GM12878 (cell line): ENCODE measurements around the gene OR2V1. TPM values are rescaled to one million over a fixed set of nuclear protein-coding genes. Genes with fewer than 3 reads are reported as not detected.

Experiments used
- ATAC-seq: fragments of 200-7000 bp; cut with Tn5 transposase; 3 replicates; pipeline ENCODE4 v1.9.1; 2020; ENCODE audit warnings: mild to moderate bottlenecking, moderate library complexity
- BruUV-seq: library from RNA; stranded (reverse); fragments of 400-500 nt; replicated peaks from 2 replicates; lab custom pipeline; 2021; lab: Mats Ljungman, UMichigan
- CTCF ChIA-PET: fragments of 300-600 bp; sonication (Branson Sonifier 250); formaldehyde crosslinking; extraction: SDS; loops from one replicate; lab custom pipeline; 2021; ENCODE audit warnings: inconsistent platforms; lab: Yijun Ruan, JAX
- POLR2A ChIA-PET: fragments of 350-600 bp; formaldehyde crosslinking; extraction: SDS; loops from one replicate; lab custom pipeline; 2021; ENCODE audit warnings: inconsistent platforms; lab: Charles Lee
- RAD21 ChIA-PET: fragments of 300-600 bp; sonication (Branson Sonifier 250); formaldehyde crosslinking; loops from one replicate; lab custom pipeline; 2023; ENCODE audit warnings: antibody characterized with exemption; ENCODE audit not compliant: unreplicated experiment; lab: Charles Lee
- SMC1A ChIA-PET: fragments of 300-600 bp; sonication (Branson Sonifier 250); formaldehyde crosslinking; loops from one replicate; lab custom pipeline; 2023; ENCODE audit not compliant: unreplicated experiment, uncharacterized antibody; lab: Charles Lee
- DNase-seq: peaks from one replicate; pipeline ENCODE4 v3.0.0-alpha.2; 2011; ENCODE audit warnings: low read depth, low spot score
- FAIRE-seq: peaks from 3 replicates; lab custom pipeline; 2011; peaks lifted over from hg19 to GRCh38; lab: Jason Lieb, UNC
- H2AFZ ChIP-seq: 2 replicates; pipeline ENCODE4 v1.6.0; 2011; ENCODE audit warnings: low read depth, low read length, control low read depth; ENCODE audit not compliant: control insufficient read depth
- H3K27ac ChIP-seq: 2 replicates; pipeline ENCODE4 v1.5.1; 2011; ENCODE audit warnings: control low read depth; ENCODE audit not compliant: control insufficient read depth, insufficient read depth
- H3K27me3 ChIP-seq, 2 experiments: replicated peaks in 1 of 2; 2 replicates each; pipeline versions ENCODE4 v1.6.0 to v1.6.1; 2011; ENCODE audit warnings: low read length in 1 of 2; ENCODE audit not compliant: control insufficient read depth in 2 of 2, insufficient read depth in 2 of 2
- H3K36me3 ChIP-seq, 2 experiments: 2 replicates each; pipeline ENCODE4 v1.5.1; 2011; ENCODE audit warnings: low read length in 1 of 2; ENCODE audit not compliant: control insufficient read depth in 2 of 2, insufficient read depth in 2 of 2
- H3K4me1 ChIP-seq: 2 replicates; pipeline ENCODE4 v1.6.1; 2011; ENCODE audit warnings: mild to moderate bottlenecking, low read length, moderate library complexity, mixed read lengths; ENCODE audit not compliant: control insufficient read depth, insufficient read depth
- H3K4me2 ChIP-seq: 2 replicates; pipeline ENCODE4 v1.6.0; 2011; ENCODE audit warnings: control low read depth; ENCODE audit not compliant: control insufficient read depth, insufficient read depth
- H3K4me3 ChIP-seq: fragments of 200-600 bp; sonication (generic); 2 replicates; pipeline ENCODE4 v1.5.1; 2016
- H3K79me2 ChIP-seq: 2 replicates; pipeline ENCODE4 v1.6.0; 2011; ENCODE audit warnings: low read length; ENCODE audit not compliant: control insufficient read depth, insufficient read depth
- H3K9ac ChIP-seq: 2 replicates; pipeline ENCODE4 v1.8.0; 2011; ENCODE audit warnings: low read length, control low read depth, mixed read lengths; ENCODE audit not compliant: control insufficient read depth, insufficient read depth
- H3K9me3 ChIP-seq: replicated peaks from 3 replicates; pipeline ENCODE4 v1.5.1; 2011; ENCODE audit warnings: mild to moderate bottlenecking, low read length; ENCODE audit not compliant: control insufficient read depth, insufficient read depth
- H4K20me1 ChIP-seq: 2 replicates; pipeline ENCODE4 v1.6.0; 2011; ENCODE audit not compliant: control insufficient read depth, insufficient read depth
- ASH2L ChIP-seq: fragments of 300-600, 200-600 bp; sonication (generic); IDR thresholded peaks from 2 replicates; pipeline ENCODE4 v1.6.1; 2017; ENCODE audit warnings: low read depth, mild to moderate bottlenecking, borderline replicate concordance
- DPF2 ChIP-seq: fragments of 450-650 bp; IDR thresholded peaks from 2 replicates; pipeline ENCODE4 v1.6.1; 2017; ENCODE audit warnings: mild to moderate bottlenecking
- FOXM1 ChIP-seq: IDR thresholded peaks from 2 replicates; pipeline ENCODE4 v1.6.1; 2012; ENCODE audit warnings: low read depth, mild to moderate bottlenecking, inconsistent platforms, low read length, moderate library complexity
- HCFC1 ChIP-seq: fragments of 150-350 bp; IDR thresholded peaks from 2 replicates; pipeline ENCODE4 v1.6.1; 2014; ENCODE audit warnings: low read length
- KAT2A ChIP-seq: conservative IDR thresholded peaks from 2 replicates; pipeline ENCODE4 v1.6.1; 2011; ENCODE audit warnings: low read depth, low read length; ENCODE audit not compliant: control insufficient read depth
- MTA2 ChIP-seq: fragments of 450-650 bp; IDR thresholded peaks from 2 replicates; pipeline ENCODE4 v1.6.1; 2016; ENCODE audit warnings: low read depth, mild to moderate bottlenecking, moderate library complexity
- NFYA ChIP-seq: IDR thresholded peaks from 2 replicates; pipeline ENCODE4 v1.6.1; 2011; ENCODE audit warnings: low read depth, mild to moderate bottlenecking, low read length, improper control_type of control experiment, borderline replicate concordance
- RBBP5 ChIP-seq: fragments of 200-600 bp; sonication (generic); conservative IDR thresholded peaks from 2 replicates; pipeline ENCODE4 v1.6.1; 2016
- SMC3 ChIP-seq: IDR thresholded peaks from 2 replicates; pipeline ENCODE4 v1.6.1; 2011; ENCODE audit warnings: low read length, improper control_type of control experiment, borderline replicate concordance
- YY1 ChIP-seq: IDR thresholded peaks from 2 replicates; pipeline ENCODE4 v1.6.1; 2011; ENCODE audit warnings: low read depth, mild to moderate bottlenecking, low read length
- WGBS: methylation state at CpG from one replicate; pipeline ENCODE4 v1.1.6; 2016; ENCODE audit warnings: low lambda C conversion rate; ENCODE audit not compliant: insufficient replicate concordance, insufficient coverage; ENCODE audit errors: missing lambda C conversion rate; 5-methylcytosine and 5-hydroxymethylcytosine counted together
- in situ Hi-C: fragments of 300-500 bp; cut with MboI; formaldehyde crosslinking; loops from 9 replicates; pipeline ENCODE4 v1.14.3; 2018; ENCODE audit warnings: mixed read lengths
- intact Hi-C: fragments of 100-400 bp; cut with micrococcal nuclease; formaldehyde crosslinking; loops from one replicate; pipeline ENCODE4 v1.14.2; 2022; ENCODE audit not compliant: unreplicated experiment
- polyA plus RNA-seq, 11 experiments: library from polyadenylated mRNA; depleted of rRNA in 4 of 11; unstranded in 6 of 11; stranded (reverse) in 5 of 11; fragments of >200 nt; fragmentation: Nextera tagmentation in 4 of 11; fragmentation: Illumina TruSeq in 1 of 11; extraction: Ambion mirVana in 4 of 11; extraction: Trizol in 1 of 11; gene quantifications; 1 replicate in 1 of 11; 2 replicates in 10 of 11; pipeline versions ENCODE4 v1.2.1 to v1.2.3, GENCODE V29; 2011 to 2016; ENCODE audit warnings: inconsistent platforms in 2 of 11, missing spikeins in 2 of 11, low read depth in 1 of 11
- total RNA-seq, 4 experiments: library from RNA; depleted of rRNA in 3 of 4; stranded (reverse); fragments of >200 nt in 3 of 4; fragmentation: Illumina TruSeq in 1 of 4; extraction: Trizol in 1 of 4; gene quantifications; 2 replicates each; pipeline versions ENCODE4 v1.2.1 to v1.2.3, GENCODE V29; 2013 to 2021
- TF ChIP-seq, protein P1 (sequence below): fragments of 450-650 bp; IDR thresholded peaks from 2 replicates; pipeline ENCODE4 v1.6.1; 2018; ENCODE audit warnings: mild to moderate bottlenecking, low read depth, moderate library complexity; ENCODE audit not compliant: partially characterized antibody
- TF ChIP-seq, protein P2 (sequence below): fragments of 450-650 bp; IDR thresholded peaks from 2 replicates; pipeline ENCODE4 v1.6.1; 2017; ENCODE audit warnings: low read depth, mild to moderate bottlenecking, moderate library complexity
- TF ChIP-seq, protein P3 (sequence below): fragments of 450-650 bp; IDR thresholded peaks from 2 replicates; pipeline ENCODE4 v1.6.1; 2017; ENCODE audit warnings: mild to moderate bottlenecking, low read depth, inconsistent platforms; ENCODE audit not compliant: poor library complexity, severe bottlenecking
- TF ChIP-seq, protein P4 (sequence below): fragments of 450-650 bp; IDR thresholded peaks from 2 replicates; pipeline ENCODE4 v1.6.1; 2016; ENCODE audit warnings: mild to moderate bottlenecking
- TF ChIP-seq, protein P5 (sequence below): fragments of 450-650 bp; conservative IDR thresholded peaks from 2 replicates; pipeline ENCODE4 v1.6.1; 2017; ENCODE audit warnings: mild to moderate bottlenecking, moderate library complexity

The OR2V1 gene
- total and polyA plus RNA-seq, 10 of the 15 experiments (the other 5 are each of a cell fraction or from before 2014, with no cell fraction given) = 0.20 to 4.4 TPM; not detected in 8

DNA sequence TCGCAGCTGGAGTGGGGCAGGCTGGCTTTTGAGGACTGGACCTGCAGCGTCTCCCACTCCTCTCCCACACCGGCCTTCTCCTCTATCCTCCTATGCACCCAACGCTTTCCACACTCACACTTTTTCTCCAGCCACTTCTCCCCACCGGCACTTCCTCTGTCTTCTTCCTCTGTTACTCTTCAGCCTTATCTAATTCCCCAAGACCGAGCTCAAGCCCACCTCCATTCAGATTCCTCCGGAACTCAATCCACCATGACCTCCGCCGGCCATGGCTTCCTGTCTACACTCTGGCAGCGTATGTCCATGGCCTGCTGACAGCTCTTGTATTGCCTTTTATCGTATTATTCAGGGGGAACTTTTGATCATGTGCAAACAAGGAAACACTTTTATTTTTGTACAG lies 545 bp upstream of the OR2V1 start:
- no peaks in the 10 kb centered on the region for H3K79me2 ChIP-seq
- ChIA-PET CTCF (interaction anchor here (0.8 kb wide), 1 partner anchor 39 kb away, joined by 3 read pairs; no protein-coding TSS in a partner anchor), SMC1A (interaction anchor here (0.7 to 1.1 kb wide), 2 partner anchors 9 to 26 kb away, joined by 3 read pairs; no protein-coding TSS in a partner anchor), POLR2A (no interaction called here), RAD21 (no interaction called here)
- no TSS peak for BruUV-seq
- no peaks in the 10 kb centered on the region for H3K36me3 ChIP-seq
- FAIRE-seq = no peak
- in situ Hi-C loops = no loop called here
- no peak for ATAC-seq
- H3K9me3 ChIP-seq = peaks cover 1% of the 10 kb centered on the region; the same call in 1 of the 3 replicates
- DNase-seq = no peak
- H3K4me1 ChIP-seq = no peaks in the 10 kb centered on the region
- no peak overlapping the region for H3K27ac ChIP-seq
- intact Hi-C loops = no loop called here
- H2AFZ ChIP-seq = no peak overlapping the region
- no peak overlapping the region for H3K4me2 ChIP-seq
- H4K20me1 ChIP-seq = no peaks in the 10 kb centered on the region
- 60% methylated on average over 11 of the region's 11 CpGs for WGBS
- H3K27me3 ChIP-seq = peaks cover 0 to 3% of the 10 kb centered on the region in 2 experiments; a peak in 2 of 4 replicates
- no peak overlapping the region for H3K9ac ChIP-seq
- H3K4me3 ChIP-seq = no peak overlapping the region
- TF ChIP-seq, protein P1, sequence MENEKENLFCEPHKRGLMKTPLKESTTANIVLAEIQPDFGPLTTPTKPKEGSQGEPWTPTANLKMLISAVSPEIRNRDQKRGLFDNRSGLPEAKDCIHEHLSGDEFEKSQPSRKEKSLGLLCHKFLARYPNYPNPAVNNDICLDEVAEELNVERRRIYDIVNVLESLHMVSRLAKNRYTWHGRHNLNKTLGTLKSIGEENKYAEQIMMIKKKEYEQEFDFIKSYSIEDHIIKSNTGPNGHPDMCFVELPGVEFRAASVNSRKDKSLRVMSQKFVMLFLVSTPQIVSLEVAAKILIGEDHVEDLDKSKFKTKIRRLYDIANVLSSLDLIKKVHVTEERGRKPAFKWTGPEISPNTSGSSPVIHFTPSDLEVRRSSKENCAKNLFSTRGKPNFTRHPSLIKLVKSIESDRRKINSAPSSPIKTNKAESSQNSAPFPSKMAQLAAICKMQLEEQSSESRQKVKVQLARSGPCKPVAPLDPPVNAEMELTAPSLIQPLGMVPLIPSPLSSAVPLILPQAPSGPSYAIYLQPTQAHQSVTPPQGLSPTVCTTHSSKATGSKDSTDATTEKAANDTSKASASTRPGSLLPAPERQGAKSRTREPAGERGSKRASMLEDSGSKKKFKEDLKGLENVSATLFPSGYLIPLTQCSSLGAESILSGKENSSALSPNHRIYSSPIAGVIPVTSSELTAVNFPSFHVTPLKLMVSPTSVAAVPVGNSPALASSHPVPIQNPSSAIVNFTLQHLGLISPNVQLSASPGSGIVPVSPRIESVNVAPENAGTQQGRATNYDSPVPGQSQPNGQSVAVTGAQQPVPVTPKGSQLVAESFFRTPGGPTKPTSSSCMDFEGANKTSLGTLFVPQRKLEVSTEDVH = no peak
- TF ChIP-seq FOXM1 (no peak), YY1 (no peak), DPF2 (no peak), RBBP5 (no peak), MTA2 (no peak), KAT2A (no peak), HCFC1 (no peak), SMC3 (no peak), ASH2L (no peak), NFYA (no peak)
- TF ChIP-seq, protein P2, sequence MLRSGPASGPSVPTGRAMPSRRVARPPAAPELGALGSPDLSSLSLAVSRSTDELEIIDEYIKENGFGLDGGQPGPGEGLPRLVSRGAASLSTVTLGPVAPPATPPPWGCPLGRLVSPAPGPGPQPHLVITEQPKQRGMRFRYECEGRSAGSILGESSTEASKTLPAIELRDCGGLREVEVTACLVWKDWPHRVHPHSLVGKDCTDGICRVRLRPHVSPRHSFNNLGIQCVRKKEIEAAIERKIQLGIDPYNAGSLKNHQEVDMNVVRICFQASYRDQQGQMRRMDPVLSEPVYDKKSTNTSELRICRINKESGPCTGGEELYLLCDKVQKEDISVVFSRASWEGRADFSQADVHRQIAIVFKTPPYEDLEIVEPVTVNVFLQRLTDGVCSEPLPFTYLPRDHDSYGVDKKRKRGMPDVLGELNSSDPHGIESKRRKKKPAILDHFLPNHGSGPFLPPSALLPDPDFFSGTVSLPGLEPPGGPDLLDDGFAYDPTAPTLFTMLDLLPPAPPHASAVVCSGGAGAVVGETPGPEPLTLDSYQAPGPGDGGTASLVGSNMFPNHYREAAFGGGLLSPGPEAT = no peak
- TF ChIP-seq, protein P3, sequence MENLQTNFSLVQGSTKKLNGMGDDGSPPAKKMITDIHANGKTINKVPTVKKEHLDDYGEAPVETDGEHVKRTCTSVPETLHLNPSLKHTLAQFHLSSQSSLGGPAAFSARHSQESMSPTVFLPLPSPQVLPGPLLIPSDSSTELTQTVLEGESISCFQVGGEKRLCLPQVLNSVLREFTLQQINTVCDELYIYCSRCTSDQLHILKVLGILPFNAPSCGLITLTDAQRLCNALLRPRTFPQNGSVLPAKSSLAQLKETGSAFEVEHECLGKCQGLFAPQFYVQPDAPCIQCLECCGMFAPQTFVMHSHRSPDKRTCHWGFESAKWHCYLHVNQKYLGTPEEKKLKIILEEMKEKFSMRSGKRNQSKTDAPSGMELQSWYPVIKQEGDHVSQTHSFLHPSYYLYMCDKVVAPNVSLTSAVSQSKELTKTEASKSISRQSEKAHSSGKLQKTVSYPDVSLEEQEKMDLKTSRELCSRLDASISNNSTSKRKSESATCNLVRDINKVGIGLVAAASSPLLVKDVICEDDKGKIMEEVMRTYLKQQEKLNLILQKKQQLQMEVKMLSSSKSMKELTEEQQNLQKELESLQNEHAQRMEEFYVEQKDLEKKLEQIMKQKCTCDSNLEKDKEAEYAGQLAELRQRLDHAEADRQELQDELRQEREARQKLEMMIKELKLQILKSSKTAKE = no peak
- TF ChIP-seq, protein P4, sequence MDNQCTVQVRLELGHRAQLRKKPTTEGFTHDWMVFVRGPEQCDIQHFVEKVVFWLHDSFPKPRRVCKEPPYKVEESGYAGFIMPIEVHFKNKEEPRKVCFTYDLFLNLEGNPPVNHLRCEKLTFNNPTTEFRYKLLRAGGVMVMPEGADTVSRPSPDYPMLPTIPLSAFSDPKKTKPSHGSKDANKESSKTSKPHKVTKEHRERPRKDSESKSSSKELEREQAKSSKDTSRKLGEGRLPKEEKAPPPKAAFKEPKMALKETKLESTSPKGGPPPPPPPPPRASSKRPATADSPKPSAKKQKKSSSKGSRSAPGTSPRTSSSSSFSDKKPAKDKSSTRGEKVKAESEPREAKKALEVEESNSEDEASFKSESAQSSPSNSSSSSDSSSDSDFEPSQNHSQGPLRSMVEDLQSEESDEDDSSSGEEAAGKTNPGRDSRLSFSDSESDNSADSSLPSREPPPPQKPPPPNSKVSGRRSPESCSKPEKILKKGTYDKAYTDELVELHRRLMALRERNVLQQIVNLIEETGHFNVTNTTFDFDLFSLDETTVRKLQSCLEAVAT = no peak
- TF ChIP-seq, protein P5, sequence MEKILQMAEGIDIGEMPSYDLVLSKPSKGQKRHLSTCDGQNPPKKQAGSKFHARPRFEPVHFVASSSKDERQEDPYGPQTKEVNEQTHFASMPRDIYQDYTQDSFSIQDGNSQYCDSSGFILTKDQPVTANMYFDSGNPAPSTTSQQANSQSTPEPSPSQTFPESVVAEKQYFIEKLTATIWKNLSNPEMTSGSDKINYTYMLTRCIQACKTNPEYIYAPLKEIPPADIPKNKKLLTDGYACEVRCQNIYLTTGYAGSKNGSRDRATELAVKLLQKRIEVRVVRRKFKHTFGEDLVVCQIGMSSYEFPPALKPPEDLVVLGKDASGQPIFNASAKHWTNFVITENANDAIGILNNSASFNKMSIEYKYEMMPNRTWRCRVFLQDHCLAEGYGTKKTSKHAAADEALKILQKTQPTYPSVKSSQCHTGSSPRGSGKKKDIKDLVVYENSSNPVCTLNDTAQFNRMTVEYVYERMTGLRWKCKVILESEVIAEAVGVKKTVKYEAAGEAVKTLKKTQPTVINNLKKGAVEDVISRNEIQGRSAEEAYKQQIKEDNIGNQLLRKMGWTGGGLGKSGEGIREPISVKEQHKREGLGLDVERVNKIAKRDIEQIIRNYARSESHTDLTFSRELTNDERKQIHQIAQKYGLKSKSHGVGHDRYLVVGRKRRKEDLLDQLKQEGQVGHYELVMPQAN = no peak
